Suprapubic skin (tissue), 4 donors: ENCODE measurements around the gene KDM6A. TPM values are rescaled to one million over a fixed set of nuclear protein-coding genes. Genes with fewer than 3 reads are reported as not detected.

Source experiments
- DNase-seq, 2 donors: peaks; one replicate each; pipeline ENCODE4 v3.0.0-alpha.2; 2019; ENCODE audit warnings: low spot score in 2 of 2
- H3K27ac ChIP-seq: fragments of 200-600 bp; sonication (generic); one replicate; pipeline ENCODE4 v1.5.1; 2019
- H3K27me3 ChIP-seq: fragments of 200-600 bp; sonication (generic); one replicate; pipeline ENCODE4 v1.5.1; 2019
- H3K36me3 ChIP-seq: fragments of 200-600 bp; sonication (generic); one replicate; pipeline ENCODE4 v1.5.1; 2019
- H3K4me1 ChIP-seq: fragments of 200-600 bp; sonication (generic); one replicate; pipeline ENCODE4 v1.5.1; 2019
- H3K4me3 ChIP-seq: fragments of 200-600 bp; sonication (generic); one replicate; pipeline ENCODE4 v1.5.1; 2019; ENCODE audit warnings: mild to moderate bottlenecking
- H3K9me3 ChIP-seq: fragments of 200-600 bp; sonication (generic); one replicate; pipeline ENCODE4 v1.5.1; 2019
- EP300 ChIP-seq: sonication (generic); formaldehyde crosslinking; IDR thresholded peaks from one replicate; pipeline ENCODE4 v1.6.1; 2017; ENCODE audit warnings: antibody characterized with exemption
- POLR2A ChIP-seq, 2 donors: fragments of 450-650 bp; IDR thresholded peaks; one replicate each; pipeline ENCODE4 v1.6.1; 2017; ENCODE audit warnings: antibody characterized with exemption in 2 of 2, mild to moderate bottlenecking in 2 of 2, moderate library complexity in 2 of 2
- POLR2AphosphoS5 ChIP-seq, 3 donors: sonication (generic); formaldehyde crosslinking; IDR thresholded peaks; one replicate each; pipeline ENCODE4 v1.6.1; 2017; ENCODE audit warnings: antibody characterized with exemption in 3 of 3
- whole genome bisulfite sequencing: methylation state at CpG from one replicate; pipeline ENCODE4 v1.1.5; 2018; 5-methylcytosine and 5-hydroxymethylcytosine counted together
- total RNA-seq, 4 donors: library from RNA; depleted of rRNA; stranded (reverse); fragments of >200 nt; gene quantifications; one replicate each; pipeline ENCODE4 v1.1.0, GENCODE V29; 2016
- TF ChIP-seq, protein P1 (sequence below), 2 donors: fragments of 200-600 bp in 1 of 2; fragments of 450-650 bp in 1 of 2; sonication (generic) in 1 of 2; IDR thresholded peaks; one replicate each; pipeline ENCODE4 v1.5.1; 2016 to 2019; ENCODE audit warnings: antibody characterized with exemption in 2 of 2, mild to moderate bottlenecking in 1 of 2, moderate library complexity in 1 of 2

Gene KDM6A
- total RNA-seq, 4 donors from 2014 or later: 45.5 to 140 (median 60.9) TPM

DNA sequence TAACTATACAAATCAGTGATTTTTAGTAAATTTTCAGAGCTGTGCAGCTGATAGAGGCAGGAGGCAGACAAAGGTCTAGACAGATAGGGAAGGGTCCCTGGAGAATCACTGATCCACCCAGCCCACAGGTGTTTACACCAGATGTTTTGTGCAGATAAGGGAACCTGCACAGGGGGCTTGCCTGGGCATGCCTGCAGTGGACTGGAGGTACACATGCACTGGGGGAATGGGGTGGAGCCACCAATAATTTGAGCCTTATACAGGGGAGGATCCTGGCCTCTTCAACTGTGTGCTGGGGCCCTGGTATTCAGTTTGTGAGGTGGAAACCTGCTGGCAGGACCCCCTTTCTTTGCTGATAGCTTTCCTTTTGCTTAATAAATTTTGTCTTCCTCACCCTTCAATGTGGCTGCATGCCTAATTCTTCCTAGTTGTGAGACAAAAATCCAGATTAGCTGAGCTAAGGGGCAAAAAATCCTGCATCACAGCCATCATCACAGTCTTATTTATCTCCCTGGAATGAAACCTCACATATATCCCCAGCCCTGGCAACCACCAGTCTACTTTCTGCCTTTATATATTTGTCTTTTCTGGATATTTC, 102.8 kb downstream of the KDM6A start:
- TF ChIP-seq EP300 (no peak), POLR2AphosphoS5 (IDR thresholded peaks at IDR 0.05) (no peak), POLR2A (IDR thresholded peaks at IDR 0.05) (no peak)
- TF ChIP-seq, protein P1, sequence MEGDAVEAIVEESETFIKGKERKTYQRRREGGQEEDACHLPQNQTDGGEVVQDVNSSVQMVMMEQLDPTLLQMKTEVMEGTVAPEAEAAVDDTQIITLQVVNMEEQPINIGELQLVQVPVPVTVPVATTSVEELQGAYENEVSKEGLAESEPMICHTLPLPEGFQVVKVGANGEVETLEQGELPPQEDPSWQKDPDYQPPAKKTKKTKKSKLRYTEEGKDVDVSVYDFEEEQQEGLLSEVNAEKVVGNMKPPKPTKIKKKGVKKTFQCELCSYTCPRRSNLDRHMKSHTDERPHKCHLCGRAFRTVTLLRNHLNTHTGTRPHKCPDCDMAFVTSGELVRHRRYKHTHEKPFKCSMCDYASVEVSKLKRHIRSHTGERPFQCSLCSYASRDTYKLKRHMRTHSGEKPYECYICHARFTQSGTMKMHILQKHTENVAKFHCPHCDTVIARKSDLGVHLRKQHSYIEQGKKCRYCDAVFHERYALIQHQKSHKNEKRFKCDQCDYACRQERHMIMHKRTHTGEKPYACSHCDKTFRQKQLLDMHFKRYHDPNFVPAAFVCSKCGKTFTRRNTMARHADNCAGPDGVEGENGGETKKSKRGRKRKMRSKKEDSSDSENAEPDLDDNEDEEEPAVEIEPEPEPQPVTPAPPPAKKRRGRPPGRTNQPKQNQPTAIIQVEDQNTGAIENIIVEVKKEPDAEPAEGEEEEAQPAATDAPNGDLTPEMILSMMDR (IDR thresholded peaks at IDR 0.05): no peak
- H3K4me1 ChIP-seq: no peaks in the 10 kb centered on the region
- DNase-seq: no peak
- H3K27ac ChIP-seq: no peak overlapping the region
- no peaks in the 10 kb centered on the region for H3K9me3 ChIP-seq
- no peak overlapping the region for H3K4me3 ChIP-seq
- no peaks in the 10 kb centered on the region for H3K36me3 ChIP-seq
- no peaks in the 10 kb centered on the region for H3K27me3 ChIP-seq

DNA sequence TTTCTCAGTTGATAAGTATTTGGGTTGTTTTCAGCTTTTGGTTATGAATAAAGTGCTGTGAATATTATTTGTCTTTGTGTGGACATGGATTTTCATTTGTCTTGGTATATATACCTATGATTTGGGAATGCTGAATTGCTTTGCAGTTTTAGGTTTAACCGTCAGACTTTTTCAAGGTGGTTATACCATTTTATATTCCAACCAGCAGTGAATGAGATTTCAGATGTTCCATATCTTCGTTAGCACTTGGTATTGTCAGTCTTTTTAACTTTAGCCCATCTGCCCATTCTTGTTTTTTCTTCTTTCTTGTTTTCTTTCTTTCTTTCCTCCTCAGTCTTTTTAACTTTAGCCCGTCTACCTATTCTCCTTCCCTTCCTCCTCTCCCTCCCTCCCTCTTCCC, 106.0 kb downstream of the KDM6A start:
- no peaks in the 10 kb centered on the region for H3K27me3 ChIP-seq
- no peak overlapping the region for H3K27ac ChIP-seq
- no peaks in the 10 kb centered on the region for H3K9me3 ChIP-seq
- WGBS: 96% methylated on average over 3 of the region's 3 CpGs
- H3K4me1 ChIP-seq: no peaks in the 10 kb centered on the region
- no peak for TF ChIP-seq POLR2A (IDR thresholded peaks at IDR 0.05)
- no peak for TF ChIP-seq EP300
- TF ChIP-seq, protein P1 (IDR thresholded peaks at IDR 0.05): no peak
- TF ChIP-seq POLR2AphosphoS5 (IDR thresholded peaks at IDR 0.05): no peak
- no peaks in the 10 kb centered on the region for H3K36me3 ChIP-seq
- DNase-seq: no peak
- no peak overlapping the region for H3K4me3 ChIP-seq

DNA sequence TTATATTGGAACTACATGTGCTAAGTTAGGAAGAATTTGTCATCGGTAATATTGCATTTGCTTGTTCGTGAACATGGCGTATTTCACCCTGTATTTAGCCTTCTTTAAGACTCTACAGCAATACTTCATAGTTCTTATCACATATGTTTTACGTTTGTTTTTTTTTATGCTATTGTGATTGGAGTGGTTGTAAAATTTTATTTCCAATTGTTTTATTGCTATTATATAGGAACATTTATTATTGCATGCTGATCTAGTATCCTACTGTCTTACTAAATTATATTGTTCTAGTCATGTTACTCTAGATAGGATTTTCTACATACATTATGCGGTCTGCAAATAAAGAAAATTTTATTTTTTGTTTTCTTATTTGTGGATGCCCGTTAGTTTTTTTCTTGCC, 107.4 kb downstream of the KDM6A start:
- no peak overlapping the region for H3K27ac ChIP-seq
- H3K36me3 ChIP-seq: no peaks in the 10 kb centered on the region
- no peaks in the 10 kb centered on the region for H3K9me3 ChIP-seq
- TF ChIP-seq EP300: no peak
- H3K4me1 ChIP-seq: no peaks in the 10 kb centered on the region
- DNase-seq: no peak
- 96% methylated on average over 6 of the region's 6 CpGs for WGBS
- no peaks in the 10 kb centered on the region for H3K27me3 ChIP-seq
- no peak overlapping the region for H3K4me3 ChIP-seq

DNA sequence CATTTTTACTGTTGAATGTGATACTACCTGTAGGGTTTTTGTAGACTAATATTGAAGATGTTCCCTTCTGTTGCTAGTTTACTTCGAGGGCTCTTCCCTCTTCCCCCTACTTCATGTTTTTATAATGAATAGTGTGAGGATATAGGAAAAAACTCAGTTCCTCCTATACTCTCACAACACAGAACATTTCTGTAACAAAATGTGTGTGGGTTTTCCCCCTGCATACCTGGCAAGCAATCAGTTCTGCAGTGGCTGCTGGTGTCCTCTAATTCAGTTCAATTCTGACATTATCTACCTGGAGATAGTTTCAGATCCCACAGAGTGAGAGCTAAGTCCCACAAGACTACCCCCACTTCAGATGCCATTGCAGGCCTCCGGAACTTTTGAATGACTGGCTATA, 107.9 kb downstream of the KDM6A start:
- Histone ChIP-seq H3K27me3 (no peaks in the 10 kb centered on the region), H3K4me3 (no peak overlapping the region), H3K9me3 (no peaks in the 10 kb centered on the region), H3K4me1 (no peaks in the 10 kb centered on the region), H3K36me3 (no peaks in the 10 kb centered on the region), H3K27ac (no peak overlapping the region)
- no peak for DNase-seq
- WGBS: 90% methylated on average over 2 of the region's 2 CpGs
- TF ChIP-seq POLR2AphosphoS5 (IDR thresholded peaks at IDR 0.05): no peak
- TF ChIP-seq EP300: no peak

DNA sequence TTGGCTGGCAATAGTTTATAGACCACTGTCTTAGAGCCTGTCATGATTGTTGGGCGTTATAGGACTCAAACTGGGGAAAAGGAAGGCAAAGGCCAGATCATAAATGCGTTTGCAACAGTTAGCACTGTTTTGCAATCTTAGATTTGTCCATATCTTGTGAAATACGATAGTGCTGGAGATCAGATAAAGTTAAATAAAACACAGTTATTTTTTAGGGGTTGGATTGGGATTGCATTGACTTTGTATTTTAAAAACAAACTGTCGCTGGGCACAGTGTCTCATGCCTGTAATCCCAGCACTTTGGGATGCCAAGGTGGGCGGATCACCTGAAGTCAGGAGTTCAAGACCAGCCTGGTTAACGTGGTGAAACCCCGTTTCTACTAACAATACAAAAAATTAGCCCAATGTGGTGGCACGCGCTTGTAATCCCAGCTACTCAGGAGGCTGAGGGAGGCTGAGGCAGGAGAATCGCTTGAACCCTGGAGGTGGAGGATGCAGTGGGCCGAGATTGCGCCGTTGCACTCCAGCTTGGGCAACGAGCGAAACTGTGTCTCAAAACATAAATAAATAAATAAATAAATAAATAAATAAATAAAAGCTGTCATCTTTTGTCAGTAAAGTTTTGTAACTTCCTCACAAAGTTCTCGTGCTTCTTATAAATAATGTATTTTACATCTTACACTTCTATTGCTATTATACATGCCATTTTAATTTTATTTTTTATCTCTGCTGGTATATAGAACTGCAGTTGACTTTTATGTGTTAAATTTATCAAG, 117.2 kb downstream of the KDM6A start:
- Histone ChIP-seq H3K4me1 (no peaks in the 10 kb centered on the region), H3K4me3 (no peak overlapping the region), H3K36me3 (peaks cover 5% of the 10 kb centered on the region), H3K9me3 (no peaks in the 10 kb centered on the region), H3K27me3 (no peaks in the 10 kb centered on the region), H3K27ac (no peak overlapping the region)
- no peak for DNase-seq
- TF ChIP-seq POLR2A (IDR thresholded peaks at IDR 0.05): no peak
- TF ChIP-seq, protein P1 (IDR thresholded peaks at IDR 0.05): no peak
- TF ChIP-seq POLR2AphosphoS5 (IDR thresholded peaks at IDR 0.05): no peak
- TF ChIP-seq EP300: no peak
- 94% methylated on average over 16 of the region's 16 CpGs for WGBS

DNA sequence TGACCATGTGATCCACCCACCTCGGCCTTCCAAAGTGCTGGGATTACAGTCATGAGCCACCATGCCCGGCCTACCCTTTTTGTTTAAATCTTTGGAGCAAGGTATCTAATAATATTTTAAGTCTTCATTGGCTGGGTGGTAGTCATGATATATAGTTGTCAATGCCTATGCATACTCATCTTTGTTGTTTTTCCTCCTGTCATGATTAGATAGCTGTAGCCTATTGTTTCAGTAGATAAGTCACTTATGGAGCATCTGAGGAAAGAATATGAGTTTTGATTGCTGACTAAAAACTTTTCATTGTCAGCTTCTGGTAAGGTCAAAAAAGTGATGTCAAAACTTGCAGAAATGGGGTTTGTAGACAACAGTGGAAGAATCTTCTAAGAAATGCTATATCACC, 119.8 kb downstream of the KDM6A start:
- WGBS: 97% methylated on average over 2 of the region's 2 CpGs
- Histone ChIP-seq H3K9me3 (no peaks in the 10 kb centered on the region), H3K27me3 (no peaks in the 10 kb centered on the region), H3K4me3 (no peak overlapping the region), H3K27ac (no peak overlapping the region), H3K36me3 (peaks cover 5% of the 10 kb centered on the region), H3K4me1 (peaks cover 2% of the 10 kb centered on the region)
- no peak for TF ChIP-seq POLR2A (IDR thresholded peaks at IDR 0.05)
- TF ChIP-seq, protein P1 (IDR thresholded peaks at IDR 0.05): no peak
- TF ChIP-seq POLR2AphosphoS5 (IDR thresholded peaks at IDR 0.05): no peak
- TF ChIP-seq EP300: no peak
- no peak for DNase-seq
